ENCODE measurements around the gene CSMD2.

CSMD2 gene

DNA sequence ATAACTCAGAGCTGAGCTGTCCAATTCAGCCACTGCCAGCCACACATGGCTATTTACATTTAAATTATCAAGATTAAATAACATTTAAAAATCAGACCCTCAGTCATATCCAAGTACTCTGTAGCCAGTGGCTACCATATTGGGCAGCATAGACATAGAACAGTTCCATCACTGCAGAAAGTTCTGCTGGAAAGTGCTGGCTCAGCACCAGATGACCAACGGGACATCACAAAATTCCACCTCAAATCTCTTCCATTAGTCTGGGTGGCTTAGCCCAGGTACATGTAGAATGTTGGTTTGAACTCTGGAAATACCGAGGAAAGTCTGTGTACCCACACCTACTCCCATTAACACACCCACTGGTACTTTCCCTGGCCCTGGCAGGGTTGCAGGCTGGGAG is 563.3 kb downstream of the CSMD2 start:
- no peak for DNase-seq (ENCODE audit: low read depth)

DNA sequence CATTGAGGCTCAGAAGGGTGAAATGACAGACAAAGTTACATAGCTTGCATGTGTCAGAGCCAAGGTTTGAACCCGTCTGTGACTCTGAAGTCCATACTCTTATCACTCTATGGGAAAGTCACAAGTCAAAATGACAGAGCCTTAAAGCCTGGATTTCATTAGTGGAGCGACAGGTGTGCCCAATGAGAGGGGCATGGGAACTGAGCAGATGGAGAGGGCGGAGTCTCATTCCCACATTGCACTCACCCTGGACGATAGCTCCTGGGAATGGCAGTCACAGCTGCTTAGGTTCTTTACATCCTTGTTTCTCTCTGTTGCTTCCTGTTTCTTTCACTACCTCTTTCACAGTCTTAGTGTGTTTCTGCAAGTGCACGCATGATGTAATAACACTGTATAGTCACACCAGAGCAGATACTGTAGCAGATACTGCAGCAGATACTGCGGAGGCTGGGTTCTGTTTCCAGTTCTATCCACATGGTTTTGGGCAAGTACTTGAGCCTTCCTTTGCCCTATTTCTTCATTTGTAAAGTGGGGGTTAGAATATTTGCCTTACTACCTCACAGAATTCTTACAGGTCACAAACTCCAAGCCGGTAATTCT is 565.4 kb downstream of the CSMD2 start:
- no peak for DNase-seq (ENCODE audit: low read depth)

DNA sequence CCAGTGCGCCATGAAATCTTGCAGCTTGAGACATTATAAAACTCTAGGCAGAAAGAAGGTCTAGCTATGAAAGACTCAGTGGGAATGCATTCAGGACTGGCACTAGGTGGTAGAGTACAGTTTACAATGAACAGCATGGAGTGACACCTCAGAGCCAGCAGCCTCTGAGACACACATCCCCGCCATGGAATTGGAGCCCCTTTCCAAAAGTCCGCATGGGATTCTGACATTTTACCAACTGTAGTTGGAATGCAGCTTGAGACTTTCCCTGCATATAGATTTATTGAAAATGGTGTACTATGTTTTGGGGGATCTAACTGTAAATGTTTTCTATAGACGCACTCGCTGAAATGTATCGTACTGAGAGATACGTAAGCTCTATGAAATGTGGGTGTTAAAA is 576.3 kb downstream of the CSMD2 start:
- no peak for DNase-seq (ENCODE audit: low read depth)

DNA sequence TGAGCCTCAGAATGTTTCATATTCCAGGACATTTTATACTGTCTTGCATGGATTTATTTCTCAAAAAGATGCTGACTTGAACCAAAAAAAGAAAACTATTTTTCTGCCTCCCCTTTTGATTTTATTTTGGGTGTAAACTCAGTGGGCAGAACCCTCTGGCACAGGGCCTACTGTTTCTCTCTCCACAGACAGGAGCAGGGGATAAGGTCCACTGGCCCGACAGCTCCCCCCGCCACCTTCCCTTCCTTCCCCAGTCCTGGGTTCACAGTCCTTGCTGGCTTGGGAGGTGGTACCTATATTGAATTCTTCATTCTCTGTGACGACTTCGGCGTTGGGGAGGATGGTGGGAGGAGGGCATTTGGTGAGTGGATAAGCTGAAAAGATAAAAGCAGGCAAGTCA is 578.2 kb downstream of the CSMD2 start:
- DNase-seq (ENCODE audit: low read depth): no peak

DNA sequence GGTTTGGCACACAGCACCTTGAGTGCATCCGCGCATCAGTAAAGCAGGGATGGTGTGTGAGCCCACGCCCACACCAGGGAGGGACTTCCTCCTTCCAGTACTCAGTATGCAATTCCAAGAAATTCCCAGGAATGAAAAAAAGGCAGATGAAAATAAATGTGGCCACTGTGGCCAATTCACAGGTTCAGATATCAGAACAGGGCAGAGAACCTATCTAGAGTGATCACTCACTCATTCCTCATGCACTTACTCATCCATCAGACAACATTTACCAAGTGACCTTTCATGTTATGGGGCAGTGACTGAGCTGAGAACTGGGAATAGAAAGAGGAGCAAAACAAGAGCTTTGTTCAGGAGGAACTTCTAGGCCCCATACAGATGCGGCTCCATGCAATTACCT is 578.9 kb downstream of the CSMD2 start:
- DNase-seq (ENCODE audit: low read depth): peak; percentile 2

DNA sequence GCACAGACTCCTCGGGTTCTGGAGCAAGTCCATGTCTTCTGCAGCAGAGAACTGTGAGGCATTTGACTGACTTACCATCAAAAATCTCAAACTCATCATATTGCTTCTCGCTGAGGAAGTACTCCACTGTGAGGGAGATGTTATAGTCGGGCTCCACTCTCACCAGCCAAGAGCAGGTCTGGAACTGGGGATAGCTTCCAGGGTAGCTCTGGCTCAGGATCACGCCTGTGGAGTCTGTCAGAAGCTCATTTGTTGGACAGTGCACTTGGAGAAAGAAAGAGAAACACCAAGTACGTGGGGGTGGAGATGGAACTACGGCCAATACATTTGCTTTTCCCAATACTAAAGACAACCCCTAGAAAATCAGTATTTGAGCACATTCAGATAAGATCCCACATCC is 581.5 kb downstream of the CSMD2 start:
- DNase-seq (ENCODE audit: low read depth): no peak

DNA sequence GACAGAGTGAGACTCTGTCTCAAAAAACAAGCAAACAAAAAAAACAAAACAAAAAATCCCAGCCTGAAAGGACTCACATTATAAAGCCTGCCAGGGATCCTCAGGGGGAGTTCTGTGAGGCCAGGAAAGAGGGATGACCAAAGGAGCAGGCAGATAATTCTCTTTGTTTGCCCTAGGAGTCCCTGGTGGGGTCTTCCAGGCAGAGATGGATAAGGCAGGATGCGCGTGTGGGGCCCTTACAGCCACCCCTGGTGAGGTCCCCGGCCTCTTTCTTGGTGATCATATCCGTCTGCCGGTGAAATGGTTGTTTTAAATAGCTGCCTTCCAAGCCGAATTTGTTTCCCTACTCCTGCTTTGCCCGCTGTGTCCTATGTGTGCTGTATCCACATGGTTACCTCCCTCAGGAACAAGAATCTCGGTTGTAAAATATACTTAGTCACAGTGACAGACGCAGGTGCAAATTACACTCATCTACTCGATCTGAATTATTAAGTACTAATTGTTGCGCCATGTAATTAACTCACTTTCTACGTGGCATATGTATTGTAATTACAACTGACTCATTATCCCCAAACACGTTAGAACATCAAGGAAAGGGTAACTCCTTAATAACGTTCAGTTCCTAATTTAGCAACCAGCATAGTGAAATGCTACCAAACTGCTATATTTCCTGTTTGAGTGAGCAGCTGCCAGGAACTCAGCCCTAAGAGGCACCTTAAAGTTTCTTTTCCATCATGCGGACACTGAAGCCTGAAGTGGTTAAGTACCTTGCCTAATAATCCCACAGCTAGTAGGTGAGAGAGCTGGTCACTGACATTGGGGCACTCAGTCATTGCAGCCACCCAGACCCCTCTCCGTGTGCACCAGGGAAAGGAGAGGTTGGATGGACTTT is 586.2 kb downstream of the CSMD2 start:
- no peak for DNase-seq (ENCODE audit: low read depth)

DNA sequence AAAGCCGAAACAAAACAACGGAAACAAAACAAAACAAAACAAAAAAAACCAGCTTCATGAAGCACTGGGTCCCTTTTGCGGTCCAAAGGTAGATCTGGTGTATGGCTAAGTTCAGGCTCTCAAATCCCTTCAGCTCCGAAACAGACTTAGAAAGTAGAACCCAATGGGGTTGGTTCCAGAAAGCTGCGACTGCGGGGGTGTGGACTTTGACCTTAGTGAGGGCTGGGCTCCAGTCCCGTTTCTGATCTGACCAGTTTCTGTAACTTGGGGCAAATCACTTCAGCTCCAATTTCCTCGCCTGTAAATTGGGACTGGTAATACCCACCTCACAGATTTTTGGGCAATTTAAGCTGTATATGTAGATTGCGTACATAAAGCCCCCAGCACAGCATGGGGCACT is 587.4 kb downstream of the CSMD2 start:
- DNase-seq (ENCODE audit: low read depth): no peak

DNA sequence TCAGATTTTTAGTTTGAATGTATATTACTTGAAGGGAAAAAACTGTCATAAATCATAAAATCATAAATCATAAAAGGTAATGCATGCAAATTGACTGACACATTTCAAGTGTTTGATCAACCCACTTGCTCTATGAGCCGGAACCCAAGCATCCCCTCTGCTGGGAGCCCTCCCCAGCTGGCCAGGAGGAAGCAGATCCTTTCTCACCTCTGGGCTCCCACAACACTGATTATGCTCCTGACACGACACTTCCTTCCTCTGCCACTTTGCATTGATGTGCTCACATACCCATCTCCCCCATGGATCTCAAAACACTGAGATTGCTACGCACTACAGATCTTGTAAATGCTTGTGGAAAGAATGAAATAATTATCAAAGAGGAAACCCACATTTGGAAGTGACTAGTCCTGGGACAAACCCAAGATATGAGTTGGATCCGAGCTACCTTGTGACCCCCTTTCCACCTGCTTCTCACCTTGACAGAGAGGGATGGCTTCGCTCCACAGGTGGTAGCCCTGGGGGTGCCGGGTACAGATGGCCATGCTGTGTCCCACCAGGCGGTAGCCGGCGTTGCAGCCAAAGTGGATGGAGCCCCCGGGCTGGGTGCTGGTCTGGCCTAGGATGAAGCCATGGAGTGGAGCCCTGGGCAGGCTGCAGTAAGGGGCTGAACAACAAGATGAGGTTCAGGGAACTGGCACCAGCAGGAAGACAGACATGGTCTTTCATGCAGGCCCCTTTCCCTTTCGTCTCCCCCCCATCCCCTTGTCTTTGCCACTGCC is 588.0 kb downstream of the CSMD2 start:
- DNase-seq (ENCODE audit: low read depth): no peak

DNA sequence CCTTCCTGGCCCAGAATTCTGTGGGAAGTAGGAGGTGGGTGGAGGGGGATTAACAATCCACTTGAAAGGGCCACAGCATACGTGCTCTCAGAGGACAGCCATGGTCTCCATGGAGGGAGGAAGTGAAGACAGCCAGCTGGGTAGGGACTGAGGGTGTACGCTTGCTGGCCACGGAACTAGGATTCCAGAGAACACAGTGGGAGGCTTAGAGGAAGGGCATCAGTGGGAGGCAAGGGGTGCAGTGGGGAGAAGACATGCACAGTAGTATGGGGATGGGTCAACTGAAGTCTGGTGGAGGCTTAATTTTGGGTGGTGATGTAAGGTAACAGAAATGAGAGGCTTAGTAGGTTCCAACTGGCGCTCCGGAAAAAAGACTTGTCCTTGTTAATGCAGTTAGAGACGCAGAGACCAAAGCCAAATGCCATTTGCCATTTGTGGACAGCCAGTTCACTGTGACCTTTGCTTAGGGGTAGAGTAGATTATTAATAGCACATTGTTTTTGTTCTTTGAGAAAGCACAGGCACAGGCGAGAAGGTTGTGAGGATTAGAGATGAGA is 589.6 kb downstream of the CSMD2 start:
- no peak for DNase-seq (ENCODE audit: low read depth)

DNA sequence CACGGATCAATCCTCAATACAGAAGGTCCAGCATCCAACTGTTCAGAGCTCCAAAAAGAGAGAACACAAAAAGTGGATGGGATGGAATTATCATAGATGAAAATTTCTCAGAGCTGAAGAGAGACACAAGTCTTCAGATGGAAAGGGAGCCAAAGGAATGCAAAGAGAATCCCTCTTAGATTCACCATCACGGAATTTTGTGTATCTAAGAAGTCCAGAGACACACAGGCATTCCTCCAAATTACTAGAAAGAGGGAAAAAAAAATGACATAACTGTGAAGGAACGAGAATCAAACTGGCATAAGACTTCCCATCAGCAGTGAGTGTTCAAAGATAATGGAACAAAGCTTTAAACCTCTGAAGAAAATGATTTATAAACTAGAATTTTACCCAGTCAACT is 591.4 kb downstream of the CSMD2 start:
- DNase-seq (ENCODE audit: low read depth): no peak

DNA sequence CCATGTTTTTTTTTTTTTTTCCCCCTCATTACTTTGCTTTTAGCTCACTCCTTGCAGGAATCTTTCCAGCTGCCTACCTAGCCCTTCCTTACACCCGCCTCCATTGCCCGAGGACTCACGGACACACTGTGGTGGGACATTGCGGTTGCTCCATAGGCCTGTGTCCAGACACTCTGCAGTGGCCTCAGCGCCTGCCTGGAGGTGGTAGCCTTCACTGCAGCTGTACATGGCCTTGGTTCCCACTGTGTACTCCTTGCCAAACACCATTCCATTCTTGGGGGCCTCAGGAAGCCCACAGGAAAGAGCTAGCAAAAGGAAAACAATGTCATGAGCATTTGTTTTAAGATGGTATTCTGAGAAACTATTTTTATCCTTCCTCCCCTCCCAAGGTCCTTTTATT is 592.6 kb downstream of the CSMD2 start:
- DNase-seq (ENCODE audit: low read depth): no peak

DNA sequence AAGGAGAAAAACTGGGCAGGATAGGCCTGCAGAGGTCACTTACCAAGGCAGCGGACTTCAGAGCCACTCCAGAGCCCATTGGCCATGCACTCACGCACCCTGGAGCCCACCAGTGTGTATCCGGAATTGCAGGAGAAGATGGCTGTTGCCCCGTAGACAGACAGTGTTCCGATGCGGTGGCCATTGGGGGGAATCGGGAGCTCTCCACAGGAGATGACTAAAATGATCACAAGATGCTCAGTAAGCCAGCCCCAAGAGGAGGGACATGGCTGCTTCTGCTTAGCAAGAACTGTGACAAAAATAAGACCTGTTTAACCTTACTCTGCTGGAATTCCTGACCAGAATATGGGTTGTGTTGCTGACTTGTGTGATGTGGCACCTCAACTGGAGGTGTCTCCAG is 595.7 kb downstream of the CSMD2 start:
- DNase-seq (ENCODE audit: low read depth): no peak

DNA sequence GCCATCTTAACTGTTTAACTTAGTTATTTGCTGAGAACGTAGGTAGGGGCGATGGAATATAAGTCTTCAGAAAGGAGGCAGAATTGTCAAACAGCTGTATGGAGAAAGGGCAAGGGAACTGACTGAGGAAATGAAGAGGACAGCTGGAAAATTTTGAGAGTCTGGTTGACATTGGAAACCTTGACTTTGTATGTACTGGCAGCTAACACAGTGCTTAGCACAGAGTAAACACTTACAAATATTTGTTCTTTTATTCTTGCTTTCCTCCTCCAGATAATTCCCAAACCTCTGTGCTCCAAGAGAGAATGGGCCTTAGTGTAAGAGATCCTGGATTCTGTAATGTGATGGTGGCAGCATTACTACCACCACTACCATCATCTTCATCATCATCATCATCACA is 601.3 kb downstream of the CSMD2 start:
- no peak for DNase-seq (ENCODE audit: low read depth)

DNA sequence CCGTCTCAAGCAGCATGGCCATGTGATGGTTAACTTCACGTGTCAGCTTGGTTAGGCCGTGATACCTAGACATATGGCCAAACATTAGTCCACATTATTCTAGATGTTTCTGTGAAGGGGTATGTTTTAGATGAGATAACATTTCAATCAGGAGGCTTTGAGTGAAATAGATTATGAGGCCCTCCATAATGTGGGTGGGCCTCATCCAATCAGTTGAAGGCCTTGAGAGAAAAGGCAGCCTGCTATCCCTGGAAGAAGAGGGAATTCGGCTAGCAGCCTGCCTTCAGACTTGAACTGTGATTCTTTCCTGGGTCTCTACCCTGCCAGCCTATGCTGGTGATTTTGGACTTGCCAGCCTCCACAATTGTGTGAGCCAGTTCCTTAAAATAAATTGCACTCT is 602.5 kb downstream of the CSMD2 start:
- DNase-seq (ENCODE audit: low read depth): no peak

DNA sequence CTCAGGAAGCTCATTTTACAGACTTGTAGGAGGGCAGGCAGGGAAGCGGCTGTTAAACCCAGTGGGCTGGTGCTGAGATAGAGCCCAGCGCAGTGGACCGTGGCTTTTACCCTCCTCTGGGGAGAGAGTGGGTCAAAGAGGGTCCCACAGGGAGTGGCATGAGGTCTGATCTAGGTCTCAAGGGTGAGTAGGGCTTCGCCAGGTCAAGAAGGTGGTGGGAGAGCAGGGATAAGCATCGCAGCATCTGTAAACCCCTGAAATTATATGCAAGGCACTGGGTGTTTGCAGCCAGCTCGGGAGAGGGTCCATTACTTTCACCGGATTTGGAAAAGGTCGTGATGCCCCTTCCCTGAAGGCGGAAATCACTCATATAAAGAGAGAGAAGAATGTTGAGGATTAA is 603.5 kb downstream of the CSMD2 start:
- no peak for DNase-seq (ENCODE audit: low read depth)

DNA sequence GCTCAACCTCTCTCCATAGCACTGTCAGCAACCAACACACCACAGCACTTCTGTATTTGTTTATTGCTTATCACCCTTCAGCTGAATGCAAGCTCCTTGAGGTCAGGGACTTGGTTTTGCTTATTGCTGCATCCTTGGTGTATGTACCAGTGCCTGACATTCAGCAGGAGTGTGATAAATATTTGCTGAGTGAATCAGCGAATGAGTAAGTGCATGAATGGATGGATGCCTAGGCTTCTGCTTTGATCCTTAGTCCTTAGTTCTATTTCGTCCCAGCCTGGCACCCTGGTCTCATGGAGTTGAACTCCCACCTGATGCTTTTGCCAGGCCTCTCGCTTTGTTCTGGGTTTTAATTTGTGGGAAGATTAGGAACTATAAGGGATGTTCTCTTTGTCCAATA is 604.4 kb downstream of the CSMD2 start:
- DNase-seq (ENCODE audit: low read depth): no peak

DNA sequence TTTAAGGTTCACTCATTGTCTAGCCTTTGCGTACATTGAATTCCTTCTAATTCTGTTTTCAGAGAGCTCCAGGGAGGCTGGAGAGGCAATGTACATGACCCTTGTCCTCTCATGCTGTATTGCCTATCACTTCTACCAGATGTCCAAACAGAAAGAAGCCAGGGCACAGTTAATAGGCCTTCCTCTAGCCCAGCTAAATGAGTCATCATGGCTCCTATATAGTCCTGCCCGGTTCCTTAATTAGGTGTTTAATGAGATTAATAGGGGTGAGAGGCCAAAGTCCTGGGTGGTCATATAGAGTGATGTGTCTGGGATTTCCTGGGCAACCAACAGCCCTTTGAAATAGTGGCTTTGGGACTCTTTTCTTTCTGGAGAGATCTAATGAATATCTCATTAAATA is 616.3 kb downstream of the CSMD2 start:
- DNase-seq (ENCODE audit: low read depth): no peak

DNA sequence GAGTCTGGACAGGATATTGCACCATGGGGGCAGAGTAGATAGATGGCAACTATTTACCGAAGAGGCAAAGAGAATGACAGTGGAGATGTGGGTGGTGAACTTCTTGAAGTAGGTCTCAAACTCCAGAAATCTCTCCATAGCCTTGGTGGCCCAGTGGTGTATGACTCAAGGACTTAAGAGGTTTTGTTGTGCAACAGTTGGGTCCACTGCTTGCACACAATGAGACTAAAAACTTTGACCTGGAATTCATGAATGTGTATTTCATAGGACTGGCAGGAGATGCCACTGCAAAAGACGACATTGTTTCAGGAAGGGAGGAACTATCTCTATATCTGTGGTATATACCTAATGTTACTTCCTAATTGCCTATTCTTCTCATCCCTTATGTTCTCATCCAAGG is 616.7 kb downstream of the CSMD2 start:
- no peak for DNase-seq (ENCODE audit: low read depth)

DNA sequence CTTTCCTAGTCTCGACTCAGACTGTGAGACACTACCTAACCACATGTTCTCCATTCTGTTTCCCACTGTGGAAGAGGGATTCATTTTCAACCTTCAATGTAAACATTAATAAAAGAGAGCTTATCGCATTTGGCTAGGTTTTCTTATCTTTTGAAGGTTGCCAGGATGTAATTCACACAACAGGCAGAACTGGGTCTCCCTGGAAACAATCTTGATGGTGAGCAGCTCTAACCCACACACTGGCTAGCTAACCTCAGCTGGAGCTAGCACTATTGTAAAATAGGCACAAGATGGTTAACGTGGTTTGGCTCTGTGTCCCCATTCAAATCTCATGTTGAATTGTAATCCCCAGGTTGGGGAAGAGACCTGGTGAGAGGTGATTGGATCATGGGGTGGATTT is 617.5 kb downstream of the CSMD2 start:
- DNase-seq (ENCODE audit: low read depth): no peak

DNA sequence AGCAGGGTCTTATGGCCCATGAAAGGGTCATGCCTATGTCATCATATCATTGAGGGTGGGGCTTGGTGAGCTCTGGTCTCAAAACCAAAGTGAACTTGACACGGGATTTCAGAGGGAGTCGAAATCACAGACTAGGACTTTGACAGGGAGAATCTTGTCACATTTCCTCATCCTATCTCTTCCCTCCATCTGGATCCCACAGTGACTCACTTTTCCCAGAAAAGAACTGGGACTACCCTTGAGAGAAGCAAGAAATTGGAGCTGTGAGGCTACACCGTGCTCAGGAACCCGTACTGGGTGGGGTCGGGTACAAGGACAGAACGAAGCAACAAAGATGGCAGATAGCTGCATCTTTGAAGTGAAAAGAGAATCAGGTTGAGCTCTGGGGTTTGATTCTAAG is 623.1 kb downstream of the CSMD2 start:
- no peak for DNase-seq (ENCODE audit: low read depth)

DNA sequence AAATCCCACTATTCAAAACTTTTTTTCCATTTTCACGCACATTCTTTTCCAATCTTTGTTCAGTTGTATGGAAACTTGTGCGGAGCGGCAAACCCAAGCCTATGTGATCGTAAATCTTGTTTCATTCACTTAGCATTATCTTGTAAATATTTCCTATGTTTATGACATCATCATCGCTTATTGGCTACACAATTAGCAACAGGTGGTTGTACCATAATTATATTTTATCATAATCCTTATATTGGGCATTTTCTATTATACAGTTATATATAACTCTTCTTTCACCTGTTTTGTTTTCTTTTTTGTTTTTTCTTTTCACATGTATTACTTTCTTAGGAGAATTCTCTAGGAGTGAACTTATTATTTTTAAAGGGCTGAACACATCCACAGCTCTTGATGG is 627.1 kb downstream of the CSMD2 start:
- no peak for DNase-seq (ENCODE audit: low read depth)

DNA sequence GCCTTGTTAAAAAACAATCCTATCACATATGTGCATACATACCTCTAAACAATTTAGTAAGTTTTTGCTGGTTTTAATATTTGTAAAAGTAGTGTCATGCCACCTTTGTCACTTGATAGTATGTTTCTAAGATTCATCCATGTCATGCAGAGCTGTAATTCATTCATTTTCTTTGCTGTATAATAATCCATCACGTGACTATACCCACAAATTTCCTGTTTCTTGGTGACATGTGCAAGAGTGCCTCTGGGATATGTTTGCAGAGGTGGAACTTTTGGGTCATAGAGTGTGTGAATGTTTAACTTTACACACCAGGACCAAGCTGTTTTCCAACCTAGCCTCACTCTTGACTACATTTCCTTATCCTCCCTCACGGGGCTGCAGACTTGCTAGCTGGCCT is 629.7 kb downstream of the CSMD2 start:
- DNase-seq (ENCODE audit: low read depth): no peak
